HL-60 (cell line): Measurements from ENCODE around the gene OR4D1.

Experiments
- CTCF ChIP-seq: IDR thresholded peaks from one replicate; pipeline ENCODE4 v1.5.1; 2011; ENCODE audit warnings: low read length, control low read depth, inconsistent platforms; ENCODE audit not compliant: insufficient read depth
- GABPA ChIP-seq: IDR thresholded peaks from 2 replicates; pipeline ENCODE4 v1.6.1; 2012; ENCODE audit warnings: low read depth
- POLR2AphosphoS5 ChIP-seq: IDR thresholded peaks from 2 replicates; pipeline ENCODE4 v1.6.1; 2012; ENCODE audit warnings: low read depth
- REST ChIP-seq: IDR thresholded peaks from 2 replicates; pipeline ENCODE4 v1.6.1; 2012; ENCODE audit warnings: low read depth; ENCODE audit not compliant: insufficient replicate concordance

GRCh38 chr17:58166682-58167081 lies 18.5 kb downstream of the OR4D1 start, which contains the start of gene OR4D2:
- TF ChIP-seq CTCF: no peak
- no peak for TF ChIP-seq POLR2AphosphoS5
- no peak for TF ChIP-seq REST
- TF ChIP-seq GABPA: no peak
